ENCODE measurements around the gene KIAA2012. TPM values are rescaled to one million over a fixed set of nuclear protein-coding genes. Genes with fewer than 3 reads are reported as not detected.

KIAA2012 gene
- total and polyA plus RNA-seq, 2 of the 4 experiments (the other 2 are of a cell fraction): under 0.01 to 0.09 TPM

GRCh38 chr2:202237787-202238233 lies 164.8 kb downstream of the KIAA2012 start:
- Histone ChIP-seq H3K4ac (ENCODE audit: low read depth, low read length) (peak overlapping the region; percentile 47; the same call in 1 of the 2 replicates), H2AK5ac (ENCODE audit: low read depth, low read length) (peak overlapping the region; percentile 27; the same call in 1 of the 2 replicates), H3K56ac (ENCODE audit: extremely low read depth, insufficient read depth, low read length) (peak overlapping the region; percentile 53), H3K14ac (replicated peaks; ENCODE audit: low read depth, low read length) (peak overlapping the region; percentile 16; the same call in 1 of the 2 replicates), H3K27ac (ENCODE audit: insufficient read depth, low read length) (peak overlapping the region; percentile 89), H3K9ac (ENCODE audit: low read depth, low read length) (peak overlapping the region; percentile 73), H3K4me3 (ENCODE audit: insufficient read depth, low read depth, low read length) (peak overlapping the region; percentile 98), H3K27me3 (ENCODE audit: control insufficient read depth, insufficient read depth, low read length) (no peaks in the 10 kb centered on the region), H2BK15ac (ENCODE audit: low read depth, low read length) (no peak overlapping the region), H4K91ac (ENCODE audit: insufficient read depth, low read depth, low read length) (peak overlapping the region; percentile 16; the same call in 1 of the 2 replicates), H3K4me2 (ENCODE audit: low read depth, low read length) (peak overlapping the region; percentile 73), H3K4me1 (ENCODE audit: control insufficient read depth, insufficient read depth, low read length) (peaks cover 3% of the 10 kb centered on the region), H3K23ac (ENCODE audit: low read depth, low read length) (peak overlapping the region; percentile 53), H2AFZ (replicated peaks; ENCODE audit: low read length, poor library complexity) (peak overlapping the region; percentile 100), H3K9me3 (ENCODE audit: control insufficient read depth, insufficient read depth, low read length) (no peaks in the 10 kb centered on the region), H3K18ac (ENCODE audit: low read depth, low read length) (no peak overlapping the region; the same call in 1 of the 2 replicates), H3K36me3 (ENCODE audit: control insufficient read depth, insufficient read depth, low read length) (peaks cover 3% of the 10 kb centered on the region; the same call in 1 of the 2 replicates), H4K5ac (ENCODE audit: low read depth, low read length) (peak overlapping the region; percentile 60), H2BK120ac (ENCODE audit: low read depth, low read length) (no peak overlapping the region), H3K79me1 (ENCODE audit: low read depth in 1 of 2, low read length in 2 of 2) (peaks cover 0 to 23% of the 10 kb centered on the region in 2 experiments; a peak in 2 of 4 replicates), H2BK5ac (ENCODE audit: low read depth, low read length, poor library complexity, severe bottlenecking) (peak overlapping the region; percentile 64), H4K8ac (ENCODE audit: low read depth in 2 of 2, low read length in 2 of 2) (peak overlapping the region in 1 of 2 experiments; percentile 38; a peak in 1 of 4 replicates), H4K20me1 (ENCODE audit: insufficient read depth, low read length) (peaks cover 44% of the 10 kb centered on the region), H2BK20ac (ENCODE audit: low read depth, low read length) (no peak overlapping the region), H3K9me1 (ENCODE audit: insufficient read depth, low read length) (peaks cover 6% of the 10 kb centered on the region), H2AK9ac (replicated peaks; ENCODE audit: low read depth, low read length, poor library complexity) (peak overlapping the region; percentile 85)
- DNase-seq (peak; percentile 60), ATAC-seq (ENCODE audit: low read depth) (peak; percentile 70)
- in situ Hi-C loops (cut with MboI; ENCODE audit: low sequenced_read_pairs): no loop called here
- intact Hi-C loops (cut with micrococcal nuclease): no loop called here
- no TSS peak for BruUV-seq (replicated peaks)
- POLR2A ChIA-PET (ENCODE audit: unreplicated experiment): no interaction called here
- CTCF ChIA-PET: interaction anchor here (0.6 kb wide), 1 partner anchor 8 kb away, joined by 3 read pairs; no protein-coding TSS in a partner anchor
- dilution Hi-C loops (cut with HindIII; ENCODE audit: low sequenced_read_pairs, unreplicated experiment): no loop called here
- TF ChIP-seq RCOR1 (IDR thresholded peaks at IDR 0.05; ENCODE audit: insufficient replicate concordance, low read length): no peak
- no peak for TF ChIP-seq CTCF (conservative IDR thresholded peaks at IDR 0.05; ENCODE audit: low read depth, low read length)
- peak; percentile 37 for TF ChIP-seq POLR2A (IDR thresholded peaks at IDR 0.05; ENCODE audit: low read depth, low read length)
- no peak for TF ChIP-seq ELK1 (IDR thresholded peaks at IDR 0.05; ENCODE audit: borderline replicate concordance, low read depth, low read length)
- no peak for TF ChIP-seq BHLHE40 (IDR thresholded peaks at IDR 0.05; ENCODE audit: low read depth, low read length)
- 0 out of 2 replicates have a peak, but pooled peaks have one; percentile 2 for TF ChIP-seq SMC3 (IDR thresholded peaks at IDR 0.05; ENCODE audit: low read depth, low read length)
- TF ChIP-seq RAD21 (IDR thresholded peaks at IDR 0.05; ENCODE audit: low read length): no peak
- no peak for TF ChIP-seq NFE2L2 (IDR thresholded peaks at IDR 0.05; ENCODE audit: low read depth, low read length)
- WGBS, 2 experiments (ENCODE audit: extremely low coverage in 2 of 2, insufficient read length in 1 of 2): 2% methylated on average over 9 of the region's 30 CpGs; no CpG with 5 or more reads in 1 of the 2 experiments

Measured in IMR-90 (cell line).